ENCODE measurements around the gene CD4. TPM values are rescaled to one million over a fixed set of nuclear protein-coding genes. Genes with fewer than 3 reads are reported as not detected.

Gene CD4
- total and polyA plus RNA-seq, 4 donors, result 15.9 to 44.8 (median 32.0) TPM

DNA sequence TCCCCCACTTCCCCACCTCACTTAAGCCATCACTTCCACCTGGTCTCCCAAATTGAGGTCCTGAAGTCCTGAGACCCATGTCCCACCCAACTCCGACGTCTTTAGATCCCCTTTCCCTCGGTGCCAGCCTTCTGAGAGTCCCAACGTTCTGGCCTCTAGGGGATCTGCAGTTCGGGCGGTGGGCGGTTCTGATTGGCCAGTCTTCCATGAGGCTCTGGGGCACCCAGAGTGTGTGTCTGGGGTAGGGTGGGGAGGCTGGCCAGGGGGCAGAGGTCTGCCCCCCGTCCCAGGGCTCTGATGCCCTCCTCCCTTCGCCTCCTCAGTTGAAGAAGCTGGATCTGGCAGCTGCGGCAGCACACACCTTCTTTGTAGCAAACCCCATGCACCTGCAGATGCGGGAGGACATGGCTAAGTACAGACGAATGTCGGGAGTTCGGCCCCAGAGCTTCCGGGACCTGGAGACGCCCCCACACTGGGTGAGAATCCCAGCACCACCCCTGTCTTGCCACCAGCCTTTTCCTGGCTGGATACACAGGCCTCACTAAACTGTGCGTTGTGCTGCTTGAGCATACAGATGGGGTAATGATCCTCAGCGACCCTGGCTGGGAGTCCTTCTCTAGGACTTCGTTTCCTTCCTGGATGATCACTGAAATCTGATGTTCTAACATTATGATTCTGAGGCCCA, 40.4 kb downstream of the CD4 start (continued):
- TF ChIP-seq ZBTB33 (IDR thresholded peaks at IDR 0.05) (no peak), RAD21 (IDR thresholded peaks at IDR 0.05) (no peak), GABPA (IDR thresholded peaks at IDR 0.05 in 1 of 2, conservative IDR thresholded peaks at IDR 0.05 in 1 of 2) (no peak), EGR1 (IDR thresholded peaks at IDR 0.05; ENCODE audit: low read depth in 2 of 2) (no peak), TAF1 (conservative IDR thresholded peaks at IDR 0.05) (no peak)

DNA sequence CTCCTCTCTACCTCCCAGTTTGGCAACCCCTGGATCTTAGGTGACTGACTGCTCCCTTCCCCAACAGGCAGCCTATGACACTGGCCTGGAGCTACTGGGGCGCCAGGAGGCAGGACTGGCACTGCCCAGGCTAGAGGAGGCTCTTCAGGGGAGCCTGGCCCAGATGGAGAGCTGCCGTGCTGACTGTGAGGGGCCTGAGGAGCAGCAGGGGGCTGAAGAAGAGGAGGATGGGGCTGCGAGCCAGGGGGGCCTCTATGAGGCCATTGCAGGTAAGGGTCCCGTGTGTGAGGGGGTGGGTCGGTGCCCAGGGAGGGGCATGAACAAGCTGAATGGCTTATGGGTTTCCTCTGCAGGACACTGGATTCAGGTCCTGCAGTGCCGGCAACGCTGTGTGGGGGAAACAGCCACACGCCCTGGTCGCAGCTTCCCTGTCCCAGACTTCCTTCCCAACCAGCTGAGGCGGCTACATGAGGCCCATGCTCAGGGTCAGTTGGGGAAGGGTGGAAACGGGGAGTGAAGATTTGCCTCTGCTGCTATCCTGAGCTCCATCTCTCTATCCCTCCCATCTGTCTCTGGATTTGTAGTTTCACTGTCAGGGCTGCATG, 41.1 kb downstream of the CD4 start:
- DNase-seq (ENCODE audit: low spot score), result no peak
- TF ChIP-seq TAF1 (conservative IDR thresholded peaks at IDR 0.05) (no peak), HNF4G (IDR thresholded peaks at IDR 0.05) (no peak)
- H3K36me3 ChIP-seq (ENCODE audit: control insufficient read depth in 4 of 4, insufficient read depth in 3 of 4, low read depth in 1 of 4, low read length in 3 of 4), result no peaks in the 10 kb centered on the region
- no peak overlapping the region for H3K9ac ChIP-seq (ENCODE audit: low read depth in 1 of 2, low read length in 2 of 2)
- H3K4me3 ChIP-seq (ENCODE audit: low read depth in 1 of 3, low read length in 3 of 3), result no peak overlapping the region
- peaks cover 0 to 2% (median 0%) of the 10 kb centered on the region in 4 donors for H3K27me3 ChIP-seq (ENCODE audit: control insufficient read depth in 4 of 4, insufficient read depth in 4 of 4, low read length in 3 of 4)
- H3K9me3 ChIP-seq (ENCODE audit: control insufficient read depth in 4 of 4, low read length in 3 of 4), result no peaks in the 10 kb centered on the region
- H3K27ac ChIP-seq (ENCODE audit: low read depth in 1 of 2, low read length in 2 of 2), result no peak overlapping the region
- 82% methylated on average over 11 of the region's 11 CpGs for WGBS
- peaks cover 5 to 15% (median 12%) of the 10 kb centered on the region in 4 donors for H3K4me1 ChIP-seq (ENCODE audit: control insufficient read depth in 4 of 4, insufficient read depth in 4 of 4, low read length in 3 of 4)

GRCh38 chr12:6830999-6831398, 41.7 kb downstream of the CD4 start:
- H3K27me3 ChIP-seq (ENCODE audit: control insufficient read depth in 4 of 4, insufficient read depth in 4 of 4, low read length in 3 of 4), result peaks cover 0 to 2% (median 0%) of the 10 kb centered on the region in 4 donors
- 87% methylated on average over 6 of the region's 6 CpGs for WGBS
- TF ChIP-seq GABPA (IDR thresholded peaks at IDR 0.05 in 1 of 2, conservative IDR thresholded peaks at IDR 0.05 in 1 of 2), result no peak
- TF ChIP-seq RXRA (IDR thresholded peaks at IDR 0.05), result no peak
- TF ChIP-seq HNF4G (IDR thresholded peaks at IDR 0.05), result no peak
- no peak for TF ChIP-seq JUND (IDR thresholded peaks at IDR 0.05)
- no peak for TF ChIP-seq MAX (IDR thresholded peaks at IDR 0.05)
- no peak for TF ChIP-seq ATF3 (IDR thresholded peaks at IDR 0.05)
- no peak for TF ChIP-seq EGR1 (IDR thresholded peaks at IDR 0.05; ENCODE audit: low read depth in 2 of 2)
- TF ChIP-seq HNF4A (conservative IDR thresholded peaks at IDR 0.05), result no peak
- TF ChIP-seq CTCF (IDR thresholded peaks at IDR 0.05; ENCODE audit: low read depth, low read length, missing input control), result no peak
- no peak for TF ChIP-seq ZBTB33 (IDR thresholded peaks at IDR 0.05)

More at GRCh38 chr12:6830999-6831398, 41.7 kb downstream of the CD4 start:
- H3K9ac ChIP-seq (ENCODE audit: low read depth in 1 of 2, low read length in 2 of 2), result no peak overlapping the region
- DNase-seq (ENCODE audit: low spot score), result no peak
- peaks cover 7 to 17% (median 12%) of the 10 kb centered on the region in 4 donors for H3K4me1 ChIP-seq (ENCODE audit: control insufficient read depth in 4 of 4, insufficient read depth in 4 of 4, low read length in 3 of 4)
- no peak overlapping the region for H3K27ac ChIP-seq (ENCODE audit: low read depth in 1 of 2, low read length in 2 of 2)
- H3K4me3 ChIP-seq (ENCODE audit: low read depth in 1 of 3, low read length in 3 of 3), result no peak overlapping the region
- H3K9me3 ChIP-seq (ENCODE audit: control insufficient read depth in 4 of 4, low read length in 3 of 4), result no peaks in the 10 kb centered on the region
- H3K36me3 ChIP-seq (ENCODE audit: control insufficient read depth in 4 of 4, insufficient read depth in 3 of 4, low read depth in 1 of 4, low read length in 3 of 4), result no peaks in the 10 kb centered on the region

All from liver (tissue), 9 donors.